Osteoblast (primary cell): ENCODE results near the gene SRC. TPM values are rescaled to one million over a fixed set of nuclear protein-coding genes. Genes with fewer than 3 reads are reported as not detected.

ENCODE experiments used
- DNase-seq: peaks from one replicate; pipeline ENCODE4 v3.0.0; 2011; ENCODE audit warnings: low spot score, mixed read lengths; ENCODE audit not compliant: insufficient read length; ENCODE audit errors: missing footprints
- H2AFZ ChIP-seq: 2 replicates; pipeline ENCODE4 v1.6.0; 2011; ENCODE audit warnings: mild to moderate bottlenecking, low read length
- H3K27ac ChIP-seq: 2 replicates; pipeline ENCODE4 v1.5.1; 2011; ENCODE audit warnings: mild to moderate bottlenecking, low read depth, low read length, moderate library complexity
- H3K27me3 ChIP-seq: 2 replicates; pipeline ENCODE4 v1.6.0; 2012; ENCODE audit warnings: mild to moderate bottlenecking, control low read depth, inconsistent platforms, low read length, moderate library complexity; ENCODE audit not compliant: insufficient read depth
- H3K36me3 ChIP-seq: 2 replicates; pipeline ENCODE4 v1.5.1; 2011; ENCODE audit warnings: mild to moderate bottlenecking, low read length, control low read depth, moderate library complexity; ENCODE audit not compliant: insufficient read depth
- H3K4me1 ChIP-seq: 2 replicates; pipeline ENCODE4 v1.5.1; 2011; ENCODE audit warnings: mild to moderate bottlenecking, low read length, control low read depth, moderate library complexity; ENCODE audit not compliant: insufficient read depth
- H3K4me2 ChIP-seq: 2 replicates; pipeline ENCODE4 v1.6.0; 2011; ENCODE audit warnings: mild to moderate bottlenecking, low read length; ENCODE audit not compliant: insufficient read depth
- H3K4me3 ChIP-seq: fragments of 200-600 bp; sonication (generic); 3 replicates; pipeline ENCODE4 v1.5.1; 2012; ENCODE audit warnings: mild to moderate bottlenecking, low read length, inconsistent platforms; ENCODE audit not compliant: insufficient read depth
- H3K79me2 ChIP-seq: 2 replicates; pipeline ENCODE4 v1.6.0; 2012; ENCODE audit warnings: mild to moderate bottlenecking, low read length, control low read depth, inconsistent platforms; ENCODE audit not compliant: insufficient read depth
- H3K9me3 ChIP-seq: 2 replicates; pipeline ENCODE4 v1.5.1; 2011; ENCODE audit warnings: low read depth, low read length, control low read depth
- H4K20me1 ChIP-seq: 2 replicates; pipeline ENCODE4 v1.6.0; 2012; ENCODE audit warnings: mild to moderate bottlenecking, low read length, control low read depth; ENCODE audit not compliant: insufficient read depth
- CTCF ChIP-seq: IDR thresholded peaks from 2 replicates; pipeline ENCODE4 v1.5.1; 2011; ENCODE audit warnings: mild to moderate bottlenecking, low read depth, low read length, moderate library complexity; ENCODE audit errors: extremely low read depth
- total RNA-seq: library from RNA; depleted of rRNA; stranded (reverse); fragments of >200 nt; gene quantifications from 2 replicates; pipeline ENCODE4 v1.2.3, GENCODE V29; 2012

The SRC gene
- total RNA-seq, 1 donor = 22.4 TPM

GRCh38 chr20:37354210-37355195, 8.6 kb downstream of the SRC start:
- DNase-seq = peak; percentile 52
- peaks cover 21% of the 10 kb centered on the region for H3K36me3 ChIP-seq
- no peak overlapping the region for H3K4me3 ChIP-seq
- no peaks in the 10 kb centered on the region for H3K9me3 ChIP-seq
- H3K27me3 ChIP-seq = no peaks in the 10 kb centered on the region
- H3K4me1 ChIP-seq = peaks cover 18% of the 10 kb centered on the region
- H3K79me2 ChIP-seq = peaks cover 100% of the 10 kb centered on the region
- H4K20me1 ChIP-seq = peaks cover 93% of the 10 kb centered on the region
- H3K4me2 ChIP-seq = no peak overlapping the region
- H2AFZ ChIP-seq = no peak overlapping the region
- H3K27ac ChIP-seq = no peak overlapping the region
- no peak for TF ChIP-seq CTCF

- no peak overlapping the region for H2AFZ ChIP-seq
- H3K27me3 ChIP-seq = no peaks in the 10 kb centered on the region
- H3K79me2 ChIP-seq = peaks cover 98% of the 10 kb centered on the region
- peaks cover 85% of the 10 kb centered on the region for H4K20me1 ChIP-seq
- peaks cover 10% of the 10 kb centered on the region for H3K4me1 ChIP-seq
- H3K9me3 ChIP-seq = no peaks in the 10 kb centered on the region
- peaks cover 21% of the 10 kb centered on the region for H3K36me3 ChIP-seq
- no peak overlapping the region for H3K27ac ChIP-seq
- TF ChIP-seq CTCF = no peak
- no peak overlapping the region for H3K4me2 ChIP-seq
- no peak overlapping the region for H3K4me3 ChIP-seq
- DNase-seq = peak; percentile 67
Measured at GRCh38 chr20:37355252-37356180, 9.6 kb downstream of the SRC start.

GRCh38 chr20:37356387-37356786, 10.4 kb downstream of the SRC start:
- H4K20me1 ChIP-seq = peaks cover 82% of the 10 kb centered on the region
- peaks cover 10% of the 10 kb centered on the region for H3K4me1 ChIP-seq
- TF ChIP-seq CTCF = peak; percentile 7

More at GRCh38 chr20:37356387-37356786, 10.4 kb downstream of the SRC start:
- Histone ChIP-seq H3K27ac (no peak overlapping the region), H3K9me3 (no peaks in the 10 kb centered on the region), H2AFZ (no peak overlapping the region), H3K36me3 (peaks cover 17% of the 10 kb centered on the region), H3K4me3 (no peak overlapping the region), H3K27me3 (no peaks in the 10 kb centered on the region), H3K4me2 (no peak overlapping the region), H3K79me2 (peaks cover 98% of the 10 kb centered on the region)
- peak; percentile 73 for DNase-seq
